H9 (cell line): ENCODE measurements around the gene NCBP1. TPM values are rescaled to one million over a fixed set of nuclear protein-coding genes. Genes with fewer than 3 reads are reported as not detected.

Experiments used
- DNase-seq: peaks from one replicate; pipeline ENCODE4 v3.0.0-alpha.2; 2017
- H2AFZ ChIP-seq: one replicate; pipeline ENCODE4 v1.6.1; 2013; ENCODE audit warnings: mild to moderate bottlenecking, low read length, control low read depth, moderate library complexity
- H2AK5ac ChIP-seq: 2 replicates; pipeline ENCODE4 v1.6.1; 2013; ENCODE audit warnings: low read length, control low read depth, mixed read lengths; ENCODE audit not compliant: insufficient read length
- H2BK120ac ChIP-seq: one replicate; pipeline ENCODE4 v1.6.1; 2013; ENCODE audit warnings: low read depth, mild to moderate bottlenecking, low read length, control low read depth, inconsistent platforms; ENCODE audit not compliant: poor library complexity, severe bottlenecking
- H2BK12ac ChIP-seq: 2 replicates; pipeline ENCODE4 v1.6.1; 2013; ENCODE audit warnings: low read length, control low read depth, mixed read lengths, low read depth; ENCODE audit not compliant: insufficient read length
- H2BK15ac ChIP-seq: 2 replicates; pipeline ENCODE4 v1.6.1; 2013; ENCODE audit warnings: low read depth, low read length, control low read depth
- H2BK20ac ChIP-seq: one replicate; pipeline ENCODE4 v1.6.1; 2013; ENCODE audit warnings: low read depth, mild to moderate bottlenecking, low read length, control low read depth, inconsistent platforms; ENCODE audit not compliant: poor library complexity, severe bottlenecking
- H2BK5ac ChIP-seq: 2 replicates; pipeline ENCODE4 v1.6.1; 2013; ENCODE audit warnings: low read length, control low read depth, mixed read lengths; ENCODE audit not compliant: insufficient read length
- H3K14ac ChIP-seq: 2 replicates; pipeline ENCODE4 v1.6.1; 2013; ENCODE audit warnings: low read length, control low read depth; ENCODE audit not compliant: insufficient read depth
- H3K18ac ChIP-seq: 2 replicates; pipeline ENCODE4 v1.6.1; 2013; ENCODE audit warnings: low read depth, mild to moderate bottlenecking, mixed read lengths, low read length, control low read depth; ENCODE audit not compliant: insufficient read length
- H3K23ac ChIP-seq: 2 replicates; pipeline ENCODE4 v1.6.1; 2013; ENCODE audit warnings: low read length, control low read depth, mixed read lengths, low read depth; ENCODE audit not compliant: insufficient read length
- H3K23me2 ChIP-seq: 2 replicates; pipeline ENCODE4 v1.6.1; 2013; ENCODE audit warnings: low read depth, mild to moderate bottlenecking, mixed read lengths, low read length, control low read depth; ENCODE audit not compliant: insufficient read length, poor library complexity, severe bottlenecking
- H3K27ac ChIP-seq: 2 replicates; pipeline ENCODE4 v1.5.1; 2013; ENCODE audit warnings: low read length, control low read depth, mixed read lengths, low read depth; ENCODE audit not compliant: insufficient read length
- H3K27me3 ChIP-seq: 2 replicates; pipeline ENCODE4 v1.6.1; 2013; ENCODE audit warnings: low read length, control low read depth, inconsistent platforms; ENCODE audit not compliant: insufficient read depth
- H3K4ac ChIP-seq: 2 replicates; pipeline ENCODE4 v1.6.1; 2013; ENCODE audit warnings: low read depth, mild to moderate bottlenecking, control low read depth, inconsistent platforms, low read length, moderate library complexity
- H3K4me1 ChIP-seq: 2 replicates; pipeline ENCODE4 v1.6.1; 2013; ENCODE audit warnings: low read length, control low read depth, inconsistent platforms; ENCODE audit not compliant: insufficient read depth
- H3K4me2 ChIP-seq: 2 replicates; pipeline ENCODE4 v1.6.1; 2013; ENCODE audit warnings: low read length, control low read depth, mixed read lengths; ENCODE audit not compliant: insufficient read length, insufficient read depth
- H3K56ac ChIP-seq: 2 replicates; pipeline ENCODE4 v1.6.1; 2013; ENCODE audit warnings: low read depth, mild to moderate bottlenecking, mixed read lengths, low read length, control low read depth; ENCODE audit not compliant: insufficient read length
- H3K79me1 ChIP-seq: 2 replicates; pipeline ENCODE4 v1.6.1; 2013; ENCODE audit warnings: low read depth, mild to moderate bottlenecking, moderate library complexity, low read length, control low read depth, inconsistent platforms; ENCODE audit not compliant: insufficient read depth, poor library complexity, severe bottlenecking
- H3K79me2 ChIP-seq: 2 replicates; pipeline ENCODE4 v1.6.1; 2013; ENCODE audit warnings: low read length, control low read depth, inconsistent platforms; ENCODE audit not compliant: insufficient read depth
- H3K9ac ChIP-seq: 2 replicates; pipeline ENCODE4 v1.6.1; 2013; ENCODE audit warnings: low read length, control low read depth, mixed read lengths; ENCODE audit not compliant: insufficient read length; ENCODE audit errors: extremely low read depth
- H3K9me3 ChIP-seq: one replicate; pipeline ENCODE4 v1.6.1; 2013; ENCODE audit warnings: low read depth, low read length, inconsistent platforms; ENCODE audit not compliant: control insufficient read depth
- H3T11ph ChIP-seq: one replicate; pipeline ENCODE4 v1.6.1; 2013; ENCODE audit warnings: mild to moderate bottlenecking, low read length, control low read depth, inconsistent platforms
- H4K20me1 ChIP-seq: one replicate; pipeline ENCODE4 v1.6.1; 2013; ENCODE audit not compliant: control insufficient read depth, insufficient read length, insufficient read depth
- H4K5ac ChIP-seq: 2 replicates; pipeline ENCODE4 v1.6.1; 2013; ENCODE audit warnings: low read depth, mild to moderate bottlenecking, mixed read lengths, low read length, control low read depth; ENCODE audit not compliant: insufficient read length
- H4K8ac ChIP-seq: replicated peaks from 2 replicates; pipeline ENCODE4 v1.6.1; 2013; ENCODE audit warnings: low read length, control low read depth, mixed read lengths, low read depth; ENCODE audit not compliant: insufficient read length
- H4K91ac ChIP-seq: 2 replicates; pipeline ENCODE4 v1.6.1; 2013; ENCODE audit warnings: low read depth, mild to moderate bottlenecking, moderate library complexity, mixed read lengths, low read length, control low read depth; ENCODE audit not compliant: insufficient read length
- H3K27ac Mint-ChIP-seq, 3 experiments: 2 replicates in 2 of 3; 3 replicates in 1 of 3; pipeline ENCODE4 v1.8.0; 2020 to 2021; ENCODE audit warnings: mixed read lengths in 3 of 3, mild to moderate bottlenecking in 1 of 3, moderate library complexity in 1 of 3
- H3K27me3 Mint-ChIP-seq: 2 replicates; pipeline ENCODE4 v1.8.0; 2021; ENCODE audit warnings: low read depth, mild to moderate bottlenecking, moderate library complexity, mixed read lengths
- H3K36me3 Mint-ChIP-seq, 3 experiments: 2 replicates in 2 of 3; 3 replicates in 1 of 3; pipeline ENCODE4 v1.8.0; 2020 to 2021; ENCODE audit warnings: low read depth in 3 of 3, mixed read lengths in 3 of 3; ENCODE audit not compliant: insufficient read depth in 1 of 3
- H3K4me1 Mint-ChIP-seq, 2 experiments: 2 replicates each; pipeline ENCODE4 v1.8.0; 2020; ENCODE audit warnings: mixed read lengths in 2 of 2
- H3K4me3 Mint-ChIP-seq, 2 experiments: 2 replicates in 1 of 2; 3 replicates in 1 of 2; pipeline ENCODE4 v1.8.0; 2020 to 2021; ENCODE audit warnings: mild to moderate bottlenecking in 2 of 2, mixed read lengths in 2 of 2, moderate library complexity in 1 of 2
- H3K9me3 Mint-ChIP-seq, 2 experiments: 2 replicates in 1 of 2; 3 replicates in 1 of 2; pipeline ENCODE4 v1.8.0; 2020; ENCODE audit warnings: mild to moderate bottlenecking in 2 of 2, mixed read lengths in 2 of 2, moderate library complexity in 1 of 2
- WGBS: extraction: QIAGEN DNeasy Blood & Tissue Kit; methylation state at CpG from one replicate; pipeline ENCODE4 v1.1.7; 2013; ENCODE audit warnings: missing lambda C conversion rate, low lambda C conversion rate, mixed read lengths; ENCODE audit not compliant: insufficient read length; ENCODE audit errors: extremely low coverage; 5-methylcytosine and 5-hydroxymethylcytosine counted together
- total RNA-seq: library from RNA; stranded (reverse); gene quantifications from 2 replicates; pipeline ENCODE4 v1.2.1, GENCODE V29; 2021
- TF ChIP-seq, protein P1 (sequence below): fragments of 200-600 bp; sonication (generic); conservative IDR thresholded peaks from 3 replicates; pipeline ENCODE4 v1.8.0; 2021; ENCODE audit warnings: antibody characterized with exemption, mild to moderate bottlenecking

NCBP1 gene
- total RNA-seq, 1 experiment from 2014 or later = 55.7 TPM

- Mint-ChIP-seq H3K27me3 (no peaks in the 10 kb centered on the region), H3K36me3 (peaks cover 9 to 20% (median 17%) of the 10 kb centered on the region in 3 experiments; a peak in 6 of 7 replicates), H3K4me1 (peaks cover 23 to 26% of the 10 kb centered on the region in 2 experiments), H3K9me3 (no peaks in the 10 kb centered on the region), H3K27ac (no peak overlapping the region), H3K4me3 (no peak overlapping the region)
- Histone ChIP-seq H3K4me2 (no peak overlapping the region), H3K18ac (no peak overlapping the region), H2BK12ac (no peak overlapping the region), H2BK20ac (no peak overlapping the region), H4K91ac (no peak overlapping the region), H2BK120ac (no peak overlapping the region), H3K27me3 (no peaks in the 10 kb centered on the region), H3K79me1 (no peaks in the 10 kb centered on the region), H2AK5ac (no peak overlapping the region), H3K79me2 (peaks cover 32% of the 10 kb centered on the region), H2BK5ac (no peak overlapping the region), H3K4ac (no peak overlapping the region), H3K23me2 (peaks cover 5% of the 10 kb centered on the region), H3T11ph (no peak overlapping the region), H3K23ac (no peak overlapping the region), H3K9me3 (no peaks in the 10 kb centered on the region), H2BK15ac (no peak overlapping the region), H4K20me1 (no peaks in the 10 kb centered on the region), H3K27ac (no peak overlapping the region), H3K9ac (no peak overlapping the region), H3K4me1 (no peaks in the 10 kb centered on the region), H2AFZ (no peak overlapping the region), H3K56ac (no peak overlapping the region), H4K8ac (no peak overlapping the region), H4K5ac (no peak overlapping the region), H3K14ac (no peak overlapping the region)
- TF ChIP-seq, protein P1, sequence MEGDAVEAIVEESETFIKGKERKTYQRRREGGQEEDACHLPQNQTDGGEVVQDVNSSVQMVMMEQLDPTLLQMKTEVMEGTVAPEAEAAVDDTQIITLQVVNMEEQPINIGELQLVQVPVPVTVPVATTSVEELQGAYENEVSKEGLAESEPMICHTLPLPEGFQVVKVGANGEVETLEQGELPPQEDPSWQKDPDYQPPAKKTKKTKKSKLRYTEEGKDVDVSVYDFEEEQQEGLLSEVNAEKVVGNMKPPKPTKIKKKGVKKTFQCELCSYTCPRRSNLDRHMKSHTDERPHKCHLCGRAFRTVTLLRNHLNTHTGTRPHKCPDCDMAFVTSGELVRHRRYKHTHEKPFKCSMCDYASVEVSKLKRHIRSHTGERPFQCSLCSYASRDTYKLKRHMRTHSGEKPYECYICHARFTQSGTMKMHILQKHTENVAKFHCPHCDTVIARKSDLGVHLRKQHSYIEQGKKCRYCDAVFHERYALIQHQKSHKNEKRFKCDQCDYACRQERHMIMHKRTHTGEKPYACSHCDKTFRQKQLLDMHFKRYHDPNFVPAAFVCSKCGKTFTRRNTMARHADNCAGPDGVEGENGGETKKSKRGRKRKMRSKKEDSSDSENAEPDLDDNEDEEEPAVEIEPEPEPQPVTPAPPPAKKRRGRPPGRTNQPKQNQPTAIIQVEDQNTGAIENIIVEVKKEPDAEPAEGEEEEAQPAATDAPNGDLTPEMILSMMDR = peak; percentile 49; the same call in 2 of the 3 replicates
- no peak for DNase-seq
- WGBS = no CpG with 5 or more reads among the region's 3 CpGs
These were observed 5.0 kb downstream of the NCBP1 start for GRCh38 chr9:97638666-97639065.
